H1 (cell line): Measurements from ENCODE around the gene EVI5.

Source experiments
- BCL11A ChIP-seq, 2 experiments: IDR thresholded peaks; one replicate each; pipeline ENCODE4 v1.6.1; 2011; ENCODE audit warnings: low read depth in 2 of 2, low read length in 2 of 2, mild to moderate bottlenecking in 2 of 2
- CEBPB ChIP-seq: IDR thresholded peaks from 2 replicates; pipeline ENCODE4 v1.6.1; 2012; ENCODE audit warnings: low read depth, low read length
- CHD1 ChIP-seq: IDR thresholded peaks from 2 replicates; pipeline ENCODE4 v1.6.1; 2012; ENCODE audit warnings: low read depth, low read length, improper control_type of control experiment
- CREB1 ChIP-seq: IDR thresholded peaks from 2 replicates; pipeline ENCODE4 v1.6.1; 2012; ENCODE audit warnings: inconsistent platforms
- EP300 ChIP-seq, 2 experiments: IDR thresholded peaks; 1 replicate in 1 of 2; 2 replicates in 1 of 2; pipeline ENCODE4 v1.6.1; 2011 to 2012; ENCODE audit warnings: low read depth in 2 of 2, low read length in 2 of 2, mild to moderate bottlenecking in 2 of 2, borderline replicate concordance in 1 of 2, inconsistent platforms in 1 of 2, moderate library complexity in 1 of 2
- FOSL1 ChIP-seq: IDR thresholded peaks from 2 replicates; pipeline ENCODE4 v1.6.1; 2011; ENCODE audit warnings: mild to moderate bottlenecking, low read depth, low read length, moderate library complexity; ENCODE audit not compliant: insufficient read depth
- JUND ChIP-seq: IDR thresholded peaks from 2 replicates; pipeline ENCODE4 v1.6.1; 2011; ENCODE audit warnings: mild to moderate bottlenecking, improper control_type of control experiment, low read length
- RAD21 ChIP-seq, 2 experiments: IDR thresholded peaks in 1 of 2; conservative IDR thresholded peaks in 1 of 2; 2 replicates each; pipeline ENCODE4 v1.6.1; 2011; ENCODE audit warnings: low read depth in 2 of 2, low read length in 2 of 2, improper control_type of control experiment in 1 of 2, inconsistent platforms in 1 of 2, mild to moderate bottlenecking in 1 of 2, moderate library complexity in 1 of 2
- SIN3A ChIP-seq, 2 experiments: IDR thresholded peaks in 1 of 2; conservative IDR thresholded peaks in 1 of 2; 2 replicates each; pipeline ENCODE4 v1.6.1; 2011 to 2012; ENCODE audit warnings: low read length in 2 of 2, improper control_type of control experiment in 1 of 2, low read depth in 1 of 2, mild to moderate bottlenecking in 1 of 2
- SUZ12 ChIP-seq: fragments of 200-600 bp; sonication (generic); IDR thresholded peaks from 2 replicates; pipeline ENCODE4 v1.6.1; 2012; ENCODE audit warnings: mild to moderate bottlenecking, inconsistent platforms, low read length, moderate library complexity, mixed read lengths
- TAF1 ChIP-seq: IDR thresholded peaks from 2 replicates; pipeline ENCODE4 v1.6.1; 2011; ENCODE audit warnings: mild to moderate bottlenecking, low read depth, low read length
- TF ChIP-seq, protein P1 (sequence below), 3 experiments: IDR thresholded peaks; 1 replicate in 2 of 3; 2 replicates in 1 of 3; pipeline versions ENCODE4 v1.5.1 to v1.6.1; 2011; ENCODE audit warnings: low read length in 3 of 3, mild to moderate bottlenecking in 3 of 3, inconsistent platforms in 2 of 3, low read depth in 1 of 3, moderate library complexity in 1 of 3; ENCODE audit not compliant: insufficient read depth in 1 of 3; ENCODE audit errors: control extremely low read depth in 1 of 3

DNA sequence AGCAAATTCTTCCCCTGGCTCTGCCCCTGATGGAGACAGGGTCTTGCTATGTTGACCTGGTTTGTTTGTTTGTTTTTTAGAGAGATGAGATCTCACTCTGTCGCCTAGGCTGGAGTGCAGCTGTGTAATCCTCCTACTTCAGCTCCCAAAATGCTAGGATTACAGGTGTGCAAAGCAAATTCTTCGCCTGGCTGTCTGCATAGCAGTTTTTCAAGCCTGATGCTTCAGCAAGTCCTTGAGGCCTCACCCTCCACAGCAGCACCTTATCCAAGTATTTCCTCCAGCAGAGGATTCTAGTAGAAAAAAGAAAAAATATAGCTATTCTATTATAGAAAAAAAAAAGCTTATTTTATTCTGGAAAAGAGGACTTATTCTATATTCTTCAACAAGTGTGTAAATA is 31.8 kb upstream of the EVI5 start:
- TF ChIP-seq, protein P1, sequence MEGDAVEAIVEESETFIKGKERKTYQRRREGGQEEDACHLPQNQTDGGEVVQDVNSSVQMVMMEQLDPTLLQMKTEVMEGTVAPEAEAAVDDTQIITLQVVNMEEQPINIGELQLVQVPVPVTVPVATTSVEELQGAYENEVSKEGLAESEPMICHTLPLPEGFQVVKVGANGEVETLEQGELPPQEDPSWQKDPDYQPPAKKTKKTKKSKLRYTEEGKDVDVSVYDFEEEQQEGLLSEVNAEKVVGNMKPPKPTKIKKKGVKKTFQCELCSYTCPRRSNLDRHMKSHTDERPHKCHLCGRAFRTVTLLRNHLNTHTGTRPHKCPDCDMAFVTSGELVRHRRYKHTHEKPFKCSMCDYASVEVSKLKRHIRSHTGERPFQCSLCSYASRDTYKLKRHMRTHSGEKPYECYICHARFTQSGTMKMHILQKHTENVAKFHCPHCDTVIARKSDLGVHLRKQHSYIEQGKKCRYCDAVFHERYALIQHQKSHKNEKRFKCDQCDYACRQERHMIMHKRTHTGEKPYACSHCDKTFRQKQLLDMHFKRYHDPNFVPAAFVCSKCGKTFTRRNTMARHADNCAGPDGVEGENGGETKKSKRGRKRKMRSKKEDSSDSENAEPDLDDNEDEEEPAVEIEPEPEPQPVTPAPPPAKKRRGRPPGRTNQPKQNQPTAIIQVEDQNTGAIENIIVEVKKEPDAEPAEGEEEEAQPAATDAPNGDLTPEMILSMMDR (IDR thresholded peaks at IDR 0.05; ENCODE audit: control extremely low read depth in 1 of 3, insufficient read depth in 1 of 3, low read depth in 1 of 3, low read length in 3 of 3) = no peak
- no peak for TF ChIP-seq CEBPB
- no peak for TF ChIP-seq EP300 (IDR thresholded peaks at IDR 0.05; ENCODE audit: borderline replicate concordance in 1 of 2, low read depth in 2 of 2, low read length in 2 of 2)
- no peak for TF ChIP-seq TAF1
- TF ChIP-seq SIN3A (conservative IDR thresholded peaks at IDR 0.05 in 1 of 2, IDR thresholded peaks at IDR 0.05 in 1 of 2; ENCODE audit: low read depth in 1 of 2, low read length in 2 of 2) = no peak
- no peak for TF ChIP-seq JUND
- no peak for TF ChIP-seq CREB1
- TF ChIP-seq RAD21 (IDR thresholded peaks at IDR 0.05 in 1 of 2, conservative IDR thresholded peaks at IDR 0.05 in 1 of 2; ENCODE audit: low read depth in 2 of 2, low read length in 2 of 2) = no peak
- TF ChIP-seq CHD1 = no peak
- no peak for TF ChIP-seq BCL11A (IDR thresholded peaks at IDR 0.05; ENCODE audit: low read depth in 2 of 2, low read length in 2 of 2)
- no peak for TF ChIP-seq FOSL1
- TF ChIP-seq SUZ12 = no peak
